Heart left ventricle (tissue), 16 donors: ENCODE data around the gene LEP. TPM values are rescaled to one million over a fixed set of nuclear protein-coding genes. Genes with fewer than 3 reads are reported as not detected.

Source experiments
- ATAC-seq, 4 donors: fragments of 200-7000 bp; cut with Tn5 transposase; one replicate each; pipeline ENCODE4 v1.9.1; 2020 to 2022; ENCODE audit warnings: moderate library complexity in 4 of 4, mild to moderate bottlenecking in 3 of 4, moderate number of reproducible peaks in 1 of 4
- DNase-seq, 5 donors: peaks; one replicate each; pipeline ENCODE4 v3.0.0-alpha.2; 2020
- H3K27ac ChIP-seq, 12 donors: fragments of 200-600 bp; sonication (generic) in 4 of 12; one replicate each; pipeline versions ENCODE4 v1.5.0 to v1.8.0; 2016 to 2022; ENCODE audit warnings: mild to moderate bottlenecking in 2 of 12
- H3K27me3 ChIP-seq, 9 donors: fragments of 200-600 bp; sonication (generic) in 2 of 9; one replicate each; pipeline versions ENCODE4 v1.5.1 to v1.8.0; 2016 to 2022; ENCODE audit warnings: mild to moderate bottlenecking in 3 of 9
- H3K36me3 ChIP-seq, 9 donors: fragments of 200-600 bp; sonication (generic) in 2 of 9; one replicate each; pipeline versions ENCODE4 v1.5.0 to v1.8.0; 2018 to 2022; ENCODE audit warnings: mild to moderate bottlenecking in 2 of 9
- H3K4me1 ChIP-seq, 12 donors: fragments of 200-600 bp; sonication (generic) in 4 of 12; one replicate each; pipeline versions ENCODE4 v1.5.0 to v1.8.0; 2016 to 2022; ENCODE audit warnings: mild to moderate bottlenecking in 3 of 12
- H3K4me3 ChIP-seq, 12 donors: fragments of 200-600 bp; sonication (generic) in 4 of 12; one replicate each; pipeline versions ENCODE4 v1.5.0 to v1.8.0; 2017 to 2022; ENCODE audit warnings: mild to moderate bottlenecking in 9 of 12, moderate library complexity in 4 of 12
- H3K9me3 ChIP-seq, 12 donors: fragments of 200-600 bp; sonication (generic) in 4 of 12; one replicate each; pipeline versions ENCODE4 v1.5.0 to v1.8.0; 2016 to 2022; ENCODE audit warnings: mild to moderate bottlenecking in 1 of 12
- CTCF ChIP-seq, 12 donors: fragments of 200-600 bp; sonication (generic) in 4 of 12; IDR thresholded peaks; one replicate each; pipeline versions ENCODE4 v1.5.0 to v1.8.0; 2018 to 2022; ENCODE audit warnings: antibody characterized with exemption in 12 of 12, mild to moderate bottlenecking in 5 of 12
- POLR2A ChIP-seq, 2 donors: fragments of 450-650 bp; IDR thresholded peaks; one replicate each; pipeline ENCODE4 v1.6.1; 2017; ENCODE audit warnings: antibody characterized with exemption in 2 of 2, mild to moderate bottlenecking in 2 of 2, moderate library complexity in 2 of 2
- WGBS, 4 donors: extraction: QIAGEN DNeasy Blood & Tissue Kit in 2 of 4; methylation state at CpG; one replicate each; pipeline versions ENCODE4 v1.1.5 to v1.1.7; 2013 to 2018; 5-methylcytosine and 5-hydroxymethylcytosine counted together
- intact Hi-C, 10 donors: fragments of 100-400 bp; cut with DNase I; formaldehyde crosslinking; loops; one replicate each; pipeline versions ENCODE4 v1.11.1 to v1.14.2; 2022
- polyA plus RNA-seq, 2 donors: library from polyadenylated mRNA; stranded (reverse); fragments of 200-250 nt; gene quantifications; one replicate each; pipeline ENCODE4 v1.2.3, GENCODE V29; 2013
- total RNA-seq, 9 donors: library from RNA; depleted of rRNA in 2 of 9; stranded (reverse); fragments of >200 nt in 2 of 9; fragmentation: NEBNext Ultra II Directional in 3 of 9; extraction: Animal tissue kit (Norgen Biotek cat#: 25700) in 3 of 9; gene quantifications; one replicate each; pipeline versions ENCODE4 v1.1.0 to v1.2.4, GENCODE V29; 2016 to 2023
- donor health status: ischemic (EF 13 %, LVEDD 7.1; RV severe dilation, severe dysfunction).
- donor health status: healthy with polysubstance abuse.
- donor health status: DM: no; HTN: yes; CAD: no.
- donor health status: DM: no; HTN: no; CAD: no.
- donor health status: ischemic (EF 25% LVEDD 6.9; RV normal size, moderate dysfunction).
- donor health status: ischemic (EF 25% LVEDD 5.7; RV mildly dilated, moderate dysfunction).
- donor health status: healthy.
- donor health status: DM: yes; HTN: yes; CAD: no.
- donor health status: ischemic (EF 35%, LVEDD 5.7; RV mildly dilated, moderate dysfunction).
- donor health status: nonischemic (EF 11% LVEDD 7.7; RV severe dilation, severe dysfunction).
- donor health status: DM: yes; HTN: yes; CAD: no.
- donor health status: PGD.
- donor health status: ischemic (EF 29% LVEDD 5.4; RV normal size, mild dysfunction).
- donor health status: nonischemic (EF 23%, LVEDD 6.1; RV moderate dilation, normal function).

Gene LEP
- total and polyA plus RNA-seq, 11 donors = 0.12 to 8.4 (median 0.36) TPM; not detected in 3

GRCh38 chr7:128265906-128266300 lies 24.8 kb downstream of the LEP start:
- Histone ChIP-seq H3K4me3 (no peak overlapping the region), H3K36me3 (no peaks in the 10 kb centered on the region), H3K9me3 (no peaks in the 10 kb centered on the region), H3K4me1 (peaks cover 0 to 18% (median 5%) of the 10 kb centered on the region in 12 donors), H3K27me3 (peaks cover 0 to 55% (median 13%) of the 10 kb centered on the region in 9 donors), H3K27ac (no peak overlapping the region)
- ATAC-seq (no peak), DNase-seq (no peak)
- intact Hi-C loops = no loop called here
- WGBS, 4 donors = 35 to 45% (median 39%) methylated on average over 5 of the region's 5 CpGs
- no peak for TF ChIP-seq POLR2A (IDR thresholded peaks at IDR 0.05)
- no peak for TF ChIP-seq CTCF (IDR thresholded peaks at IDR 0.05)

GRCh38 chr7:128266529-128266882 lies 25.4 kb downstream of the LEP start:
- peaks cover 0 to 61% (median 18%) of the 10 kb centered on the region in 9 donors for H3K27me3 ChIP-seq
- ATAC-seq (no peak), DNase-seq (no peak)
- no peak for TF ChIP-seq POLR2A (IDR thresholded peaks at IDR 0.05)
- peak overlapping the region in 1 of 12 donors; percentile 43 for H3K27ac ChIP-seq
- H3K36me3 ChIP-seq = no peaks in the 10 kb centered on the region
- peak overlapping the region in 2 of 12 donors; percentile 17 to 24 for H3K4me3 ChIP-seq
- WGBS, 4 donors = 74 to 94% (median 87%) methylated on average over 1 of the region's 1 CpG
- peaks cover 0 to 24% (median 8%) of the 10 kb centered on the region in 12 donors for H3K4me1 ChIP-seq
- intact Hi-C loops = no loop called here
- no peaks in the 10 kb centered on the region for H3K9me3 ChIP-seq

GRCh38 chr7:128266883-128267594 lies 26.0 kb downstream of the LEP start:
- 10 to 15% (median 12%) methylated on average over 16 of the region's 16 CpGs for WGBS, 4 donors
- intact Hi-C loops = no loop called here
- peak in 4 of 5 donors; percentile 22 to 70 (median 52) for DNase-seq
- H3K27me3 ChIP-seq = peaks cover under 1 to 65% (median 24%) of the 10 kb centered on the region in 9 donors
- peak overlapping the region in 1 of 12 donors; percentile 43 for H3K27ac ChIP-seq
- peak overlapping the region in 4 of 12 donors; percentile 13 to 29 (median 20) for H3K4me3 ChIP-seq
- TF ChIP-seq POLR2A (IDR thresholded peaks at IDR 0.05) (no peak), CTCF (IDR thresholded peaks at IDR 0.05) (no peak)
- H3K9me3 ChIP-seq = no peaks in the 10 kb centered on the region
- H3K36me3 ChIP-seq = no peaks in the 10 kb centered on the region
- peak; percentile 34 to 68 (median 47) for ATAC-seq
- peaks cover 0 to 29% (median 11%) of the 10 kb centered on the region in 12 donors for H3K4me1 ChIP-seq

- ATAC-seq (peak in 2 of 4 donors; percentile 6 to 21), DNase-seq (no peak)
- Histone ChIP-seq H3K9me3 (no peaks in the 10 kb centered on the region), H3K27ac (peak overlapping the region in 1 of 12 donors; percentile 43), H3K36me3 (no peaks in the 10 kb centered on the region), H3K4me1 (peaks cover 0 to 31% (median 12%) of the 10 kb centered on the region in 12 donors), H3K4me3 (peak overlapping the region in 1 of 12 donors; percentile 13), H3K27me3 (peaks cover 4 to 65% (median 24%) of the 10 kb centered on the region in 9 donors)
- 43 to 55% (median 52%) methylated on average over 3 to 4 of the region's 4 CpGs for WGBS, 4 donors
- TF ChIP-seq CTCF (IDR thresholded peaks at IDR 0.05) (no peak), POLR2A (IDR thresholded peaks at IDR 0.05) (no peak)
- intact Hi-C loops = no loop called here
These were observed 26.5 kb downstream of the LEP start for GRCh38 chr7:128267595-128267924.
